ENCODE data around the gene PLIN5. TPM values are rescaled to one million over a fixed set of nuclear protein-coding genes. Genes with fewer than 3 reads are reported as not detected.

PLIN5 gene
- total RNA-seq, 2 experiments from 2014 or later, result 0.31 to 0.93 TPM

- Mint-ChIP-seq H3K9me3 (no peaks in the 10 kb centered on the region), H3K4me1 (ENCODE audit: low read depth) (peaks cover 11% of the 10 kb centered on the region), H3K27me3 (peaks cover 71% of the 10 kb centered on the region), H3K4me3 (no peak overlapping the region), H3K27ac (no peak overlapping the region), H3K36me3 (ENCODE audit: low read depth) (no peaks in the 10 kb centered on the region)
- DNase-seq, result no peak
- H3K27ac ChIP-seq (ENCODE audit: low read depth in 1 of 2, low read length in 2 of 2), result no peak overlapping the region
- peaks cover 62 to 85% of the 10 kb centered on the region in 2 experiments for H3K27me3 ChIP-seq (ENCODE audit: control insufficient read depth in 1 of 2, insufficient read depth in 2 of 2, low read length in 2 of 2)
- H3K4me1 ChIP-seq (ENCODE audit: insufficient read depth, low read length), result peaks cover 16% of the 10 kb centered on the region
- TF ChIP-seq CTCF (IDR thresholded peaks at IDR 0.05), result no peak
- ATAC-seq (ENCODE audit: poor library complexity), result no peak
- intact Hi-C loops (cut with DNase I, micrococcal nuclease), result no loop called here
- CTCF ChIA-PET, result interaction anchor here (1.6 kb wide), 1 partner anchor 56 kb away, joined by 6 read pairs; no protein-coding TSS in a partner anchor
- H3K9me3 ChIP-seq (ENCODE audit: control insufficient read depth in 1 of 2, insufficient read depth in 1 of 2, low read length in 2 of 2), result peaks cover 0 to 32% of the 10 kb centered on the region in 2 experiments
- no peaks in the 10 kb centered on the region for H3K36me3 ChIP-seq (ENCODE audit: insufficient read depth, low read length)
- H3K4me3 ChIP-seq (ENCODE audit: low read length), result no peak overlapping the region
- POLR2A ChIA-PET, result no interaction called here
Measured at GRCh38 chr19:4580021-4580901, 45.2 kb upstream of the PLIN5 start.

- intact Hi-C loops (cut with DNase I, micrococcal nuclease), result loop anchor here in 1 of 2 experiments (10.0 kb wide), 1 partner anchor 225 kb away; no protein-coding TSS in a partner anchor
- ATAC-seq (ENCODE audit: poor library complexity) (no peak), DNase-seq (no peak)
- H3K36me3 Mint-ChIP-seq (ENCODE audit: low read depth), result no peaks in the 10 kb centered on the region
- H3K9me3 Mint-ChIP-seq, result no peaks in the 10 kb centered on the region
- H3K4me3 Mint-ChIP-seq, result no peak overlapping the region
- no peaks in the 10 kb centered on the region for H3K36me3 ChIP-seq (ENCODE audit: insufficient read depth, low read length)
- ChIA-PET POLR2A (no interaction called here), CTCF (interaction anchor here (1.6 kb wide), 1 partner anchor 57 kb away, joined by 6 read pairs; no protein-coding TSS in a partner anchor)
- no peak overlapping the region for H3K27ac ChIP-seq (ENCODE audit: low read depth in 1 of 2, low read length in 2 of 2)
- H3K27me3 Mint-ChIP-seq, result peaks cover 69% of the 10 kb centered on the region
- peaks cover 0 to 29% of the 10 kb centered on the region in 2 experiments for H3K9me3 ChIP-seq (ENCODE audit: control insufficient read depth in 1 of 2, insufficient read depth in 1 of 2, low read length in 2 of 2)
- H3K27me3 ChIP-seq (ENCODE audit: control insufficient read depth in 1 of 2, insufficient read depth in 2 of 2, low read length in 2 of 2), result peaks cover 59 to 85% of the 10 kb centered on the region in 2 experiments
- H3K4me1 ChIP-seq (ENCODE audit: insufficient read depth, low read length), result peaks cover 9% of the 10 kb centered on the region
- H3K27ac Mint-ChIP-seq, result no peak overlapping the region
- H3K4me3 ChIP-seq (ENCODE audit: low read length), result no peak overlapping the region
- TF ChIP-seq CTCF (IDR thresholded peaks at IDR 0.05), result no peak
- peaks cover 11% of the 10 kb centered on the region for H3K4me1 Mint-ChIP-seq (ENCODE audit: low read depth)
Measured at GRCh38 chr19:4579389-4579788, 44.4 kb upstream of the PLIN5 start.

GRCh38 chr19:4578552-4579248 is 43.7 kb upstream of the PLIN5 start:
- TF ChIP-seq CTCF (IDR thresholded peaks at IDR 0.05), result no peak
- ChIA-PET CTCF (no interaction called here), POLR2A (no interaction called here)
- Histone ChIP-seq H3K27ac (ENCODE audit: low read depth in 1 of 2, low read length in 2 of 2) (no peak overlapping the region), H3K4me3 (ENCODE audit: low read length) (no peak overlapping the region), H3K4me1 (ENCODE audit: insufficient read depth, low read length) (peaks cover 3% of the 10 kb centered on the region), H3K27me3 (ENCODE audit: control insufficient read depth in 1 of 2, insufficient read depth in 2 of 2, low read length in 2 of 2) (peaks cover 53 to 78% of the 10 kb centered on the region in 2 experiments), H3K9me3 (ENCODE audit: control insufficient read depth in 1 of 2, insufficient read depth in 1 of 2, low read length in 2 of 2) (peaks cover 0 to 23% of the 10 kb centered on the region in 2 experiments), H3K36me3 (ENCODE audit: insufficient read depth, low read length) (no peaks in the 10 kb centered on the region)
- H3K36me3 Mint-ChIP-seq (ENCODE audit: low read depth), result no peaks in the 10 kb centered on the region
- ATAC-seq (ENCODE audit: poor library complexity), result no peak
- no peak for DNase-seq
- H3K4me3 Mint-ChIP-seq, result no peak overlapping the region
- H3K9me3 Mint-ChIP-seq, result no peaks in the 10 kb centered on the region
- H3K4me1 Mint-ChIP-seq (ENCODE audit: low read depth), result peaks cover 11% of the 10 kb centered on the region
- intact Hi-C loops (cut with DNase I, micrococcal nuclease), result loop anchor here in 1 of 2 experiments (10.0 kb wide), 1 partner anchor 226 kb away; no protein-coding TSS in a partner anchor
- peaks cover 68% of the 10 kb centered on the region for H3K27me3 Mint-ChIP-seq
- H3K27ac Mint-ChIP-seq, result no peak overlapping the region

All from CD4-positive, alpha-beta T cell (primary cell).